Activated naive CD8-positive, alpha-beta T cell treated with anti-CD3 and anti-CD28 coated beads, Interleukin-2, amount 50 U/mL, for 24 hours (primary cell): ENCODE measurements around the gene DEXI.
"Not testable (repeated sequence)": the region's sequence is repeated elsewhere in the genome, so short reads cannot be mapped to it uniquely, and the experiment has no call there.

Experiments used
- ATAC-seq: fragments of 150-1000 bp; cut with Tn5 transposase; one replicate; pipeline ENCODE4 v1.10.0; 2021
- DNase-seq: peaks from one replicate; pipeline ENCODE4 v3.0.0; 2021
- H3K27ac Mint-ChIP-seq: one replicate; pipeline ENCODE4 v1.8.0; 2021; ENCODE audit warnings: mild to moderate bottlenecking, mixed read lengths
- H3K27me3 Mint-ChIP-seq: one replicate; pipeline ENCODE4 v1.8.0; 2021; ENCODE audit warnings: mixed read lengths
- H3K36me3 Mint-ChIP-seq: one replicate; pipeline ENCODE4 v1.8.0; 2021; ENCODE audit warnings: low read depth, mixed read lengths
- H3K4me1 Mint-ChIP-seq: one replicate; pipeline ENCODE4 v1.8.0; 2021; ENCODE audit warnings: mixed read lengths
- H3K4me3 Mint-ChIP-seq: one replicate; pipeline ENCODE4 v1.8.0; 2021; ENCODE audit warnings: mild to moderate bottlenecking, moderate library complexity, mixed read lengths
- H3K9me3 Mint-ChIP-seq: one replicate; pipeline ENCODE4 v1.8.0; 2021; ENCODE audit warnings: mixed read lengths

DEXI gene

GRCh38 chr16:10978124-10978523, 35.9 kb upstream of the DEXI start:
- Mint-ChIP-seq H3K4me1 (peaks cover 17% of the 10 kb centered on the region), H3K27me3 (no peaks in the 10 kb centered on the region), H3K36me3 (peaks cover 31% of the 10 kb centered on the region), H3K9me3 (no peaks in the 10 kb centered on the region), H3K4me3 (no peak overlapping the region), H3K27ac (no peak overlapping the region)
- ATAC-seq (no peak), DNase-seq (no peak)

GRCh38 chr16:10976634-10977033, 34.4 kb upstream of the DEXI start:
- Mint-ChIP-seq H3K4me1 (peaks cover 21% of the 10 kb centered on the region), H3K27me3 (no peaks in the 10 kb centered on the region), H3K4me3 (no peak overlapping the region), H3K9me3 (no peaks in the 10 kb centered on the region), H3K27ac (no peak overlapping the region), H3K36me3 (peaks cover 37% of the 10 kb centered on the region)
- ATAC-seq (no peak), DNase-seq (no peak)

GRCh38 chr16:10972819-10973464, 30.7 kb upstream of the DEXI start:
- H3K4me1 Mint-ChIP-seq = peaks cover 37% of the 10 kb centered on the region
- H3K27me3 Mint-ChIP-seq = no peaks in the 10 kb centered on the region
- H3K4me3 Mint-ChIP-seq = peak overlapping the region; percentile 7
- peak overlapping the region; percentile 67 for H3K27ac Mint-ChIP-seq
- DNase-seq (no peak), ATAC-seq (no peak)
- peaks cover 45% of the 10 kb centered on the region for H3K36me3 Mint-ChIP-seq
- no peaks in the 10 kb centered on the region for H3K9me3 Mint-ChIP-seq

- no peak overlapping the region for H3K4me3 Mint-ChIP-seq
- peaks cover 44% of the 10 kb centered on the region for H3K36me3 Mint-ChIP-seq
- no peak for ATAC-seq
Measured at GRCh38 chr16:10972108-10972818, 30.0 kb upstream of the DEXI start.

GRCh38 chr16:10971560-10971961, 29.3 kb upstream of the DEXI start:
- H3K27ac Mint-ChIP-seq = no peak overlapping the region
- peaks cover 51% of the 10 kb centered on the region for H3K36me3 Mint-ChIP-seq
- no peak overlapping the region for H3K4me3 Mint-ChIP-seq
- H3K4me1 Mint-ChIP-seq = peaks cover 42% of the 10 kb centered on the region
- DNase-seq = peak; percentile 45
- no peak for ATAC-seq
- H3K9me3 Mint-ChIP-seq = no peaks in the 10 kb centered on the region
- no peaks in the 10 kb centered on the region for H3K27me3 Mint-ChIP-seq

More at GRCh38 chr16:10972108-10972818, 30.0 kb upstream of the DEXI start:
- no peaks in the 10 kb centered on the region for H3K9me3 Mint-ChIP-seq
- H3K4me1 Mint-ChIP-seq = peaks cover 35% of the 10 kb centered on the region
- H3K27ac Mint-ChIP-seq = peak overlapping the region; percentile 67
- no peaks in the 10 kb centered on the region for H3K27me3 Mint-ChIP-seq
- DNase-seq = no peak

- DNase-seq (no peak), ATAC-seq (no peak)
- Mint-ChIP-seq H3K9me3 (peaks cover 8% of the 10 kb centered on the region), H3K27me3 (no peaks in the 10 kb centered on the region), H3K4me1 (peaks cover 57% of the 10 kb centered on the region), H3K27ac (no peak overlapping the region), H3K4me3 (no peak overlapping the region), H3K36me3 (peaks cover 63% of the 10 kb centered on the region)
Measured at GRCh38 chr16:10970065-10970464, 27.8 kb upstream of the DEXI start.

- ATAC-seq (no peak), DNase-seq (no peak)
Measured at GRCh38 chr16:10969615-10970014, 27.3 kb upstream of the DEXI start.

GRCh38 chr16:10968498-10968897, 26.2 kb upstream of the DEXI start:
- ATAC-seq (no peak), DNase-seq (no peak)
- peaks cover 8% of the 10 kb centered on the region for H3K9me3 Mint-ChIP-seq
- no peak overlapping the region for H3K4me3 Mint-ChIP-seq
- peaks cover 71% of the 10 kb centered on the region for H3K4me1 Mint-ChIP-seq
- no peaks in the 10 kb centered on the region for H3K27me3 Mint-ChIP-seq
- no peak overlapping the region for H3K27ac Mint-ChIP-seq
- peaks cover 67% of the 10 kb centered on the region for H3K36me3 Mint-ChIP-seq

More at GRCh38 chr16:10969615-10970014, 27.3 kb upstream of the DEXI start:
- H3K36me3 Mint-ChIP-seq = peaks cover 64% of the 10 kb centered on the region
- no peak overlapping the region for H3K27ac Mint-ChIP-seq
- no peak overlapping the region for H3K4me3 Mint-ChIP-seq
- peaks cover 8% of the 10 kb centered on the region for H3K9me3 Mint-ChIP-seq
- no peaks in the 10 kb centered on the region for H3K27me3 Mint-ChIP-seq
- peaks cover 62% of the 10 kb centered on the region for H3K4me1 Mint-ChIP-seq

- no peak for ATAC-seq
- Mint-ChIP-seq H3K9me3 (peaks cover 8% of the 10 kb centered on the region), H3K27ac (no peak overlapping the region), H3K36me3 (peaks cover 67% of the 10 kb centered on the region), H3K4me3 (no peak overlapping the region), H3K4me1 (peaks cover 71% of the 10 kb centered on the region), H3K27me3 (no peaks in the 10 kb centered on the region)
- no peak for DNase-seq
Measured at GRCh38 chr16:10967986-10968385, 25.7 kb upstream of the DEXI start.

- H3K36me3 Mint-ChIP-seq = peaks cover 66% of the 10 kb centered on the region
- peaks cover 68% of the 10 kb centered on the region for H3K4me1 Mint-ChIP-seq
Measured at GRCh38 chr16:10966559-10966958, 24.3 kb upstream of the DEXI start.

GRCh38 chr16:10966129-10966528, 23.9 kb upstream of the DEXI start:
- peaks cover 8% of the 10 kb centered on the region for H3K9me3 Mint-ChIP-seq
- peak overlapping the region; percentile 35 for H3K4me3 Mint-ChIP-seq
- no peak for ATAC-seq
- no peaks in the 10 kb centered on the region for H3K27me3 Mint-ChIP-seq
- H3K4me1 Mint-ChIP-seq = peaks cover 68% of the 10 kb centered on the region
- peak overlapping the region; percentile 94 for H3K27ac Mint-ChIP-seq
- no peak for DNase-seq
- H3K36me3 Mint-ChIP-seq = peaks cover 62% of the 10 kb centered on the region

More at GRCh38 chr16:10966559-10966958, 24.3 kb upstream of the DEXI start:
- H3K27me3 Mint-ChIP-seq, H3K9me3 Mint-ChIP-seq, DNase-seq, ATAC-seq: not testable (repeated sequence)
- H3K4me3 Mint-ChIP-seq = peak overlapping the region; percentile 35
- peak overlapping the region; percentile 94 for H3K27ac Mint-ChIP-seq

GRCh38 chr16:10965440-10966061, 23.3 kb upstream of the DEXI start:
- DNase-seq = peak; percentile 45
- Mint-ChIP-seq H3K4me3 (peak overlapping the region; percentile 42), H3K9me3 (peaks cover 8% of the 10 kb centered on the region), H3K27ac (peak overlapping the region; percentile 94), H3K4me1 (peaks cover 71% of the 10 kb centered on the region), H3K36me3 (peaks cover 61% of the 10 kb centered on the region), H3K27me3 (no peaks in the 10 kb centered on the region)
- ATAC-seq = peak; percentile 52

GRCh38 chr16:10964891-10965326, 22.6 kb upstream of the DEXI start:
- H3K4me1 Mint-ChIP-seq = peaks cover 71% of the 10 kb centered on the region

GRCh38 chr16:10964039-10964890, 22.0 kb upstream of the DEXI start:
- Mint-ChIP-seq H3K4me3 (peak overlapping the region; percentile 60), H3K9me3 (peaks cover 8% of the 10 kb centered on the region), H3K27me3 (no peaks in the 10 kb centered on the region), H3K4me1 (peaks cover 73% of the 10 kb centered on the region), H3K36me3 (peaks cover 58% of the 10 kb centered on the region), H3K27ac (peak overlapping the region; percentile 94)
- DNase-seq (peak; percentile 88), ATAC-seq (peak; percentile 54)

More at GRCh38 chr16:10964891-10965326, 22.6 kb upstream of the DEXI start:
- DNase-seq (peak; percentile 38), ATAC-seq (peak; percentile 79)
- Mint-ChIP-seq H3K9me3 (peaks cover 8% of the 10 kb centered on the region), H3K36me3 (peaks cover 59% of the 10 kb centered on the region), H3K27ac (peak overlapping the region; percentile 94), H3K4me3 (peak overlapping the region; percentile 42), H3K27me3 (no peaks in the 10 kb centered on the region)
